Activated CD8-positive, alpha-beta T cell treated with anti-CD3 and anti-CD28 coated beads for 36 hours (primary cell): ENCODE measurements around the gene MPP4. TPM values are rescaled to one million over a fixed set of nuclear protein-coding genes. Genes with fewer than 3 reads are reported as not detected.

ENCODE experiments used
- total RNA-seq, 2 experiments: library from RNA; stranded (reverse); gene quantifications; one replicate each; pipeline ENCODE4 v1.2.3, GENCODE V29; 2021

MPP4 gene
- total RNA-seq, 2 experiments from 2014 or later: not detected

Other genes with a start within 250 kb of the MPP4 start
- 10 to 100 TPM; 19.8 to 22.8 TPM for gene TRAK2, start 247.2 kb downstream of the MPP4 start, total RNA-seq
- gene STRADB, start 246.9 kb downstream of the MPP4 start, total RNA-seq: 10 to 100 TPM; 25.5 to 25.9 TPM
- gene TMEM237, start 55.1 kb downstream of the MPP4 start, total RNA-seq: 10 to 100 TPM; 14.3 to 16.3 TPM
- gene ALS2, start 82.3 kb upstream of the MPP4 start, total RNA-seq: 10 to 100 TPM; 10.1 to 10.5 TPM
- not detected for gene CDK15, start 107.9 kb upstream of the MPP4 start, total RNA-seq